ENCODE data around the gene CCDC106. TPM values are rescaled to one million over a fixed set of nuclear protein-coding genes. Genes with fewer than 3 reads are reported as not detected.

The CCDC106 gene
- total RNA-seq, 1 experiment from 2014 or later: 21.1 TPM

DNA sequence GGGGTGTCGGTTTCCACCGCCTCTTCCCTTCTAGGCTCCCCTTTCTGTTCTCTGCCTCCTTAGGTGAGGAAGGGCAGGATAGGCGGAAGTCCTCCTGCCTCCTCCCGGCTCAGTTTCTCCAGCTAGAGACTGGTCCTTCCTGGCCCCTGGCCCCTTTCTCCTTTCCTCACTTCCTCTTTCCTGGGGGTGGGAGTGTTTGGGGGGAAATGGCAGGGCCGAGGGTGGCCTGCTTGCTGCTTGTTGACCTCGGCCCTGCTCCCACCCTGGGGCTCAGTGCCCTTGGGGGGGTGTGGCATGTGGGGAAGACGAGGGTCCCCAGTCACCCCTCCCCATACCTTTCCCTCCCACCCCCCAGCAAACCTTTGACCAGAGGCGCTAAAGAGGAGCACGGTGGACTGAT is 11.8 kb downstream of the CCDC106 start (continued):
- TF ChIP-seq CREM (CRISPR knock-in tag; IDR thresholded peaks at IDR 0.05) (no peak), EMX1 (CRISPR knock-in tag; IDR thresholded peaks at IDR 0.05) (no peak), GRHL2 (CRISPR knock-in tag; IDR thresholded peaks at IDR 0.05; ENCODE audit: insufficient replicate concordance, severe bottlenecking) (no peak), NFATC4 (CRISPR knock-in tag; IDR thresholded peaks at IDR 0.05) (no peak), SOX15 (CRISPR knock-in tag; IDR thresholded peaks at IDR 0.05) (no peak), RORB (CRISPR knock-in tag; IDR thresholded peaks at IDR 0.05) (no peak), ETV6 (CRISPR knock-in tag; IDR thresholded peaks at IDR 0.05) (no peak), TP53 (CRISPR knock-in tag; IDR thresholded peaks at IDR 0.05) (no peak)
- TF ChIP-seq, protein P1, sequence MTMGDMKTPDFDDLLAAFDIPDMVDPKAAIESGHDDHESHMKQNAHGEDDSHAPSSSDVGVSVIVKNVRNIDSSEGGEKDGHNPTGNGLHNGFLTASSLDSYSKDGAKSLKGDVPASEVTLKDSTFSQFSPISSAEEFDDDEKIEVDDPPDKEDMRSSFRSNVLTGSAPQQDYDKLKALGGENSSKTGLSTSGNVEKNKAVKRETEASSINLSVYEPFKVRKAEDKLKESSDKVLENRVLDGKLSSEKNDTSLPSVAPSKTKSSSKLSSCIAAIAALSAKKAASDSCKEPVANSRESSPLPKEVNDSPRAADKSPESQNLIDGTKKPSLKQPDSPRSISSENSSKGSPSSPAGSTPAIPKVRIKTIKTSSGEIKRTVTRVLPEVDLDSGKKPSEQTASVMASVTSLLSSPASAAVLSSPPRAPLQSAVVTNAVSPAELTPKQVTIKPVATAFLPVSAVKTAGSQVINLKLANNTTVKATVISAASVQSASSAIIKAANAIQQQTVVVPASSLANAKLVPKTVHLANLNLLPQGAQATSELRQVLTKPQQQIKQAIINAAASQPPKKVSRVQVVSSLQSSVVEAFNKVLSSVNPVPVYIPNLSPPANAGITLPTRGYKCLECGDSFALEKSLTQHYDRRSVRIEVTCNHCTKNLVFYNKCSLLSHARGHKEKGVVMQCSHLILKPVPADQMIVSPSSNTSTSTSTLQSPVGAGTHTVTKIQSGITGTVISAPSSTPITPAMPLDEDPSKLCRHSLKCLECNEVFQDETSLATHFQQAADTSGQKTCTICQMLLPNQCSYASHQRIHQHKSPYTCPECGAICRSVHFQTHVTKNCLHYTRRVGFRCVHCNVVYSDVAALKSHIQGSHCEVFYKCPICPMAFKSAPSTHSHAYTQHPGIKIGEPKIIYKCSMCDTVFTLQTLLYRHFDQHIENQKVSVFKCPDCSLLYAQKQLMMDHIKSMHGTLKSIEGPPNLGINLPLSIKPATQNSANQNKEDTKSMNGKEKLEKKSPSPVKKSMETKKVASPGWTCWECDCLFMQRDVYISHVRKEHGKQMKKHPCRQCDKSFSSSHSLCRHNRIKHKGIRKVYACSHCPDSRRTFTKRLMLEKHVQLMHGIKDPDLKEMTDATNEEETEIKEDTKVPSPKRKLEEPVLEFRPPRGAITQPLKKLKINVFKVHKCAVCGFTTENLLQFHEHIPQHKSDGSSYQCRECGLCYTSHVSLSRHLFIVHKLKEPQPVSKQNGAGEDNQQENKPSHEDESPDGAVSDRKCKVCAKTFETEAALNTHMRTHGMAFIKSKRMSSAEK (CRISPR knock-in tag; IDR thresholded peaks at IDR 0.05; ENCODE audit: borderline replicate concordance): no peak
- TF ChIP-seq, protein P2, sequence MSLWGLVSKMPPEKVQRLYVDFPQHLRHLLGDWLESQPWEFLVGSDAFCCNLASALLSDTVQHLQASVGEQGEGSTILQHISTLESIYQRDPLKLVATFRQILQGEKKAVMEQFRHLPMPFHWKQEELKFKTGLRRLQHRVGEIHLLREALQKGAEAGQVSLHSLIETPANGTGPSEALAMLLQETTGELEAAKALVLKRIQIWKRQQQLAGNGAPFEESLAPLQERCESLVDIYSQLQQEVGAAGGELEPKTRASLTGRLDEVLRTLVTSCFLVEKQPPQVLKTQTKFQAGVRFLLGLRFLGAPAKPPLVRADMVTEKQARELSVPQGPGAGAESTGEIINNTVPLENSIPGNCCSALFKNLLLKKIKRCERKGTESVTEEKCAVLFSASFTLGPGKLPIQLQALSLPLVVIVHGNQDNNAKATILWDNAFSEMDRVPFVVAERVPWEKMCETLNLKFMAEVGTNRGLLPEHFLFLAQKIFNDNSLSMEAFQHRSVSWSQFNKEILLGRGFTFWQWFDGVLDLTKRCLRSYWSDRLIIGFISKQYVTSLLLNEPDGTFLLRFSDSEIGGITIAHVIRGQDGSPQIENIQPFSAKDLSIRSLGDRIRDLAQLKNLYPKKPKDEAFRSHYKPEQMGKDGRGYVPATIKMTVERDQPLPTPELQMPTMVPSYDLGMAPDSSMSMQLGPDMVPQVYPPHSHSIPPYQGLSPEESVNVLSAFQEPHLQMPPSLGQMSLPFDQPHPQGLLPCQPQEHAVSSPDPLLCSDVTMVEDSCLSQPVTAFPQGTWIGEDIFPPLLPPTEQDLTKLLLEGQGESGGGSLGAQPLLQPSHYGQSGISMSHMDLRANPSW (CRISPR knock-in tag; conservative IDR thresholded peaks at IDR 0.05; ENCODE audit: low read depth): no peak
- TF ChIP-seq, protein P3, sequence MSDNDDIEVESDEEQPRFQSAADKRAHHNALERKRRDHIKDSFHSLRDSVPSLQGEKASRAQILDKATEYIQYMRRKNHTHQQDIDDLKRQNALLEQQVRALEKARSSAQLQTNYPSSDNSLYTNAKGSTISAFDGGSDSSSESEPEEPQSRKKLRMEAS (CRISPR knock-in tag; IDR thresholded peaks at IDR 0.05): no peak
- TF ChIP-seq, protein P4, sequence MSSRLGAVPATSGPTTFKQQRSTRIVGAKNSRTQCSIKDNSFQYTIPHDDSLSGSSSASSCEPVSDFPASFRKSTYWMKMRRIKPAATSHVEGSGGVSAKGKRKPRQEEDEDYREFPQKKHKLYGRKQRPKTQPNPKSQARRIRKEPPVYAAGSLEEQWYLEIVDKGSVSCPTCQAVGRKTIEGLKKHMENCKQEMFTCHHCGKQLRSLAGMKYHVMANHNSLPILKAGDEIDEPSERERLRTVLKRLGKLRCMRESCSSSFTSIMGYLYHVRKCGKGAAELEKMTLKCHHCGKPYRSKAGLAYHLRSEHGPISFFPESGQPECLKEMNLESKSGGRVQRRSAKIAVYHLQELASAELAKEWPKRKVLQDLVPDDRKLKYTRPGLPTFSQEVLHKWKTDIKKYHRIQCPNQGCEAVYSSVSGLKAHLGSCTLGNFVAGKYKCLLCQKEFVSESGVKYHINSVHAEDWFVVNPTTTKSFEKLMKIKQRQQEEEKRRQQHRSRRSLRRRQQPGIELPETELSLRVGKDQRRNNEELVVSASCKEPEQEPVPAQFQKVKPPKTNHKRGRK (CRISPR knock-in tag; IDR thresholded peaks at IDR 0.05; ENCODE audit: borderline replicate concordance): no peak

DNA sequence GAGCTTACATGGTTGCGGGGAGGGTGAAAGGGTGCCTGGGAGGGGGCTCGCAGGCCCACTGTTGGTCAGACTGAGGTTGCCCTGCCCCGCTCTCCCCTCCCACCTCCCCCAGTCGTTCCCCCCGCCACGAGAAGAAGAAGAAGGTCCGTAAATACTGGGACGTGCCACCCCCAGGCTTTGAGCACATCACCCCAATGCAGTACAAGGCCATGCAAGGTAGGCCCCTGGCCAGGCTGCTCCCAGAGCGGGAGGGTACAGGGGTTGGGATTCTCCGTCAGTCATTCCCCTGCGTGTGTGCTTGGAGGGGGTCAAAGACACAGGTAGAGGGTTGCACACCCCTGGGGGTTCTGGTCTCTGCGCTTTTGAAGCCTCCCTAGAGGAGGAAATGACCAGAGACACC is 12.4 kb downstream of the CCDC106 start:
- TF ChIP-seq, protein P4 (CRISPR knock-in tag; IDR thresholded peaks at IDR 0.05; ENCODE audit: borderline replicate concordance): no peak
- TF ChIP-seq, protein P5, sequence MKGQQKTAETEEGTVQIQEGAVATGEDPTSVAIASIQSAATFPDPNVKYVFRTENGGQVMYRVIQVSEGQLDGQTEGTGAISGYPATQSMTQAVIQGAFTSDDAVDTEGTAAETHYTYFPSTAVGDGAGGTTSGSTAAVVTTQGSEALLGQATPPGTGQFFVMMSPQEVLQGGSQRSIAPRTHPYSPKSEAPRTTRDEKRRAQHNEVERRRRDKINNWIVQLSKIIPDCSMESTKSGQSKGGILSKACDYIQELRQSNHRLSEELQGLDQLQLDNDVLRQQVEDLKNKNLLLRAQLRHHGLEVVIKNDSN (CRISPR knock-in tag; IDR thresholded peaks at IDR 0.05): no peak
- H3K4me1 Mint-ChIP-seq: peaks cover 31% of the 10 kb centered on the region
- H3K4me3 Mint-ChIP-seq: no peak overlapping the region
- no peaks in the 10 kb centered on the region for H3K9me3 Mint-ChIP-seq
- POLR2A ChIA-PET: no interaction called here
- DNase-seq (ENCODE audit: low spot score) (no peak), ATAC-seq (no peak)
- no peaks in the 10 kb centered on the region; the same call in 1 of the 2 replicates for H3K27me3 Mint-ChIP-seq (ENCODE audit: low read depth)
- H3K36me3 Mint-ChIP-seq: peaks cover 52% of the 10 kb centered on the region
- 0 out of 2 replicates have a peak overlapping the region, but pooled peaks have one; percentile 68 for H3K27ac Mint-ChIP-seq
- CTCF ChIA-PET: interaction anchor here (1.0 kb wide), 1 partner anchor 43 kb away, joined by 4 read pairs; no protein-coding TSS in a partner anchor

Data from WTC11 (cell line).